Measurements from ENCODE around the gene PLIN4. TPM values are rescaled to one million over a fixed set of nuclear protein-coding genes. Genes with fewer than 3 reads are reported as not detected.

The PLIN4 gene
- total RNA-seq, 2 experiments from 2014 or later = 0.13 to 0.32 TPM

DNA sequence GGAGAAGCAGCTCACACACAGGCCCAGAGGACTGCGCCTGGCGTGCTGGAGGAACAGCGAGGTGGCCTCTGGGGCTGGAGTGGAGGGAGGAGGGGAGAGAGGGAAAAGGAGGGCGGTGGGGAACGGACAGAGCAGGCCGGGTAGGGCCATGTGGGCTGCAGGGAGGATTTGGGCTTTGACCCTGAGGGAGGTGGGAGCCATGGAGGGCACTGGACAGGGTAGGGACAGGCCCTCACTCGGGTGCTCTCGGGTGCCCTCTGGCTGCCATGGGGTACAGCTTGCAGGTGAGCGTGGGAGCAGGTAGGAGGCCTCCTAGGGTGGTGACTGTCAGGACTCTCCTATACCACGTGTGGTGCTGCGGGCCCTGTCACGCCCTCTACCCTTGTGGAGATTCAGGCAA lies 22.8 kb downstream of the PLIN4 start:
- Histone ChIP-seq H3K79me2 (ENCODE audit: insufficient read depth, low read depth, low read length) (no peaks in the 10 kb centered on the region), H3K9me2 (ENCODE audit: insufficient read depth, low read length) (no peaks in the 10 kb centered on the region), H4K20me1 (ENCODE audit: insufficient read depth, low read length) (no peaks in the 10 kb centered on the region), H3K4me3 (ENCODE audit: low read depth, low read length, poor library complexity, severe bottlenecking) (no peak overlapping the region), H3K4me2 (ENCODE audit: low read length) (no peak overlapping the region), H3K4me1 (ENCODE audit: insufficient read depth, low read length, poor library complexity, severe bottlenecking) (no peaks in the 10 kb centered on the region), H3K27ac (ENCODE audit: low read depth, low read length, poor library complexity, severe bottlenecking) (no peak overlapping the region), H3K36me3 (ENCODE audit: insufficient read depth, low read length) (peaks cover 62% of the 10 kb centered on the region), H3K9me3 (ENCODE audit: low read length) (no peaks in the 10 kb centered on the region), H2AFZ (ENCODE audit: low read length) (no peak overlapping the region)
- no peak for TF ChIP-seq EZH2phosphoT487 (IDR thresholded peaks at IDR 0.05; ENCODE audit: borderline replicate concordance, low read depth, low read length)
- TF ChIP-seq, protein P1, sequence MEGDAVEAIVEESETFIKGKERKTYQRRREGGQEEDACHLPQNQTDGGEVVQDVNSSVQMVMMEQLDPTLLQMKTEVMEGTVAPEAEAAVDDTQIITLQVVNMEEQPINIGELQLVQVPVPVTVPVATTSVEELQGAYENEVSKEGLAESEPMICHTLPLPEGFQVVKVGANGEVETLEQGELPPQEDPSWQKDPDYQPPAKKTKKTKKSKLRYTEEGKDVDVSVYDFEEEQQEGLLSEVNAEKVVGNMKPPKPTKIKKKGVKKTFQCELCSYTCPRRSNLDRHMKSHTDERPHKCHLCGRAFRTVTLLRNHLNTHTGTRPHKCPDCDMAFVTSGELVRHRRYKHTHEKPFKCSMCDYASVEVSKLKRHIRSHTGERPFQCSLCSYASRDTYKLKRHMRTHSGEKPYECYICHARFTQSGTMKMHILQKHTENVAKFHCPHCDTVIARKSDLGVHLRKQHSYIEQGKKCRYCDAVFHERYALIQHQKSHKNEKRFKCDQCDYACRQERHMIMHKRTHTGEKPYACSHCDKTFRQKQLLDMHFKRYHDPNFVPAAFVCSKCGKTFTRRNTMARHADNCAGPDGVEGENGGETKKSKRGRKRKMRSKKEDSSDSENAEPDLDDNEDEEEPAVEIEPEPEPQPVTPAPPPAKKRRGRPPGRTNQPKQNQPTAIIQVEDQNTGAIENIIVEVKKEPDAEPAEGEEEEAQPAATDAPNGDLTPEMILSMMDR (conservative IDR thresholded peaks at IDR 0.05; ENCODE audit: low read length) = peak; percentile 70
- CTCF ChIA-PET (ENCODE audit: unreplicated experiment) = no interaction called here
- POLR2A ChIA-PET = no interaction called here
- DNase-seq (ENCODE audit: low spot score) = peak; percentile 36
- intact Hi-C loops (cut with micrococcal nuclease; ENCODE audit: unreplicated experiment) = no loop called here
- BruUV-seq (replicated peaks) = no TSS peak

DNA sequence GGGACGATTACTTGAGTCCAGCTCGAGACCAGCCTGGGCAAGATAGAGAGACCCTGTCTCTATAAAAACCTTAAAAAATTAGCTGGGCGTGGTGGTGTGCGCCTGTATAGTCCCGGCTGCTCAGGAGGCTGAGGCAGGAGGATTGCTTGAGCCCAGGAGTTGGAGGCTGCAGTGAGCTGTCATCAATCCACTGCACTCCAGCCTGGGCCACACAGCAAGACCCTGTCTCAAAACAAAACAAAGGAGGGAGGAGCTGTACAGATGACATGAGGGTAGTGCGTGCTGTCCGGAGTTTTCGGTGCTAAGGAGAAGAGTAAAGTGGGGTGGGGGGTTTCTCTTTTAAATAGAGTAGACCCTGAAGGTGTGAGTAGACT lies 23.6 kb downstream of the PLIN4 start:
- Histone ChIP-seq H3K9me2 (ENCODE audit: insufficient read depth, low read length) (no peaks in the 10 kb centered on the region), H3K36me3 (ENCODE audit: insufficient read depth, low read length) (peaks cover 70% of the 10 kb centered on the region), H3K4me3 (ENCODE audit: low read depth, low read length, poor library complexity, severe bottlenecking) (no peak overlapping the region), H3K4me1 (ENCODE audit: insufficient read depth, low read length, poor library complexity, severe bottlenecking) (no peaks in the 10 kb centered on the region), H2AFZ (ENCODE audit: low read length) (no peak overlapping the region), H3K27ac (ENCODE audit: low read depth, low read length, poor library complexity, severe bottlenecking) (no peak overlapping the region), H4K20me1 (ENCODE audit: insufficient read depth, low read length) (no peaks in the 10 kb centered on the region), H3K9me3 (ENCODE audit: low read length) (no peaks in the 10 kb centered on the region), H3K79me2 (ENCODE audit: insufficient read depth, low read depth, low read length) (no peaks in the 10 kb centered on the region), H3K4me2 (ENCODE audit: low read length) (no peak overlapping the region)
- no TSS peak for BruUV-seq (replicated peaks)
- ChIA-PET CTCF (ENCODE audit: unreplicated experiment) (no interaction called here), POLR2A (no interaction called here)
- TF ChIP-seq, protein P1 (conservative IDR thresholded peaks at IDR 0.05; ENCODE audit: low read length) = no peak
- no peak for TF ChIP-seq EZH2phosphoT487 (IDR thresholded peaks at IDR 0.05; ENCODE audit: borderline replicate concordance, low read depth, low read length)
- intact Hi-C loops (cut with micrococcal nuclease; ENCODE audit: unreplicated experiment) = no loop called here
- DNase-seq (ENCODE audit: low spot score) = no peak

DNA sequence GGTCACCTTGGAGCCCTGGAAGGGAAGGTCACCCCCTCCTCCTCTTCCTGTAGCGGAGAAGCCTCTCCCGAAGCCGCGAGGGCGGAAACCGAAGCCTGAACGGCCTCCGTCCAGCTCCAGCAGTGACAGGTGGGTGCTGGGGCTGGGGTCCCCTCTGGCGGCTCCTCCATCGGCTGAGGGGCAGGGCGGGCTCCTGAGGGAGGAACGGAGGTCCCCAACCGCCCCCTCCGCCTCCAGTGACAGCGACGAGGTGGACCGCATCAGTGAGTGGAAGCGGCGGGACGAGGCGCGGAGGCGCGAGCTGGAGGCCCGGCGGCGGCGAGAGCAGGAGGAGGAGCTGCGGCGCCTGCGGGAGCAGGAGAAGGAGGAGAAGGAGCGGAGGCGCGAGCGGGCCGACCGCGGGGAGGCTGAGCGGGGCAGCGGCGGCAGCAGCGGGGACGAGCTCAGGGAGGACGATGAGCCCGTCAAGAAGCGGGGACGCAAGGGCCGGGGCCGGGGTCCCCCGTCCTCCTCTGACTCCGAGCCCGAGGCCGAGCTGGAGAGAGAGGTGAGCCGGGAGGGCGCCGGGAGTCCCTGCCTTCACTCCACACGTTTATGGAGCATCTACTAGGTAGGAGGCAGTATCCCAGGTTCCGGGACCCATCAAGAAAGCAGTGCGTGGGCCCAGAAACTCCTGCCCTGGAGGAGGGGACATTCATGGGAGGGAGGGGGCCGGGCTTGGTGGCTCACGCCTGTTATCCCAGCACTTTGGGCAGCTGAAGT lies 24.2 kb downstream of the PLIN4 start:
- CTCF ChIA-PET (ENCODE audit: unreplicated experiment) = no interaction called here
- Histone ChIP-seq H3K36me3 (ENCODE audit: insufficient read depth, low read length) (peaks cover 76% of the 10 kb centered on the region), H3K9me3 (ENCODE audit: low read length) (no peaks in the 10 kb centered on the region), H3K4me3 (ENCODE audit: low read depth, low read length, poor library complexity, severe bottlenecking) (no peak overlapping the region), H3K4me1 (ENCODE audit: insufficient read depth, low read length, poor library complexity, severe bottlenecking) (no peaks in the 10 kb centered on the region), H3K4me2 (ENCODE audit: low read length) (no peak overlapping the region), H3K27ac (ENCODE audit: low read depth, low read length, poor library complexity, severe bottlenecking) (no peak overlapping the region), H4K20me1 (ENCODE audit: insufficient read depth, low read length) (no peaks in the 10 kb centered on the region), H3K79me2 (ENCODE audit: insufficient read depth, low read depth, low read length) (no peaks in the 10 kb centered on the region), H2AFZ (ENCODE audit: low read length) (no peak overlapping the region), H3K9me2 (ENCODE audit: insufficient read depth, low read length) (no peaks in the 10 kb centered on the region)
- DNase-seq (ENCODE audit: low spot score) = no peak
- POLR2A ChIA-PET = no interaction called here
- TF ChIP-seq, protein P1 (conservative IDR thresholded peaks at IDR 0.05; ENCODE audit: low read length) = no peak
- intact Hi-C loops (cut with micrococcal nuclease; ENCODE audit: unreplicated experiment) = no loop called here
- no TSS peak for BruUV-seq (replicated peaks)
